ENCODE data around the gene ATP1A2.

DNA sequence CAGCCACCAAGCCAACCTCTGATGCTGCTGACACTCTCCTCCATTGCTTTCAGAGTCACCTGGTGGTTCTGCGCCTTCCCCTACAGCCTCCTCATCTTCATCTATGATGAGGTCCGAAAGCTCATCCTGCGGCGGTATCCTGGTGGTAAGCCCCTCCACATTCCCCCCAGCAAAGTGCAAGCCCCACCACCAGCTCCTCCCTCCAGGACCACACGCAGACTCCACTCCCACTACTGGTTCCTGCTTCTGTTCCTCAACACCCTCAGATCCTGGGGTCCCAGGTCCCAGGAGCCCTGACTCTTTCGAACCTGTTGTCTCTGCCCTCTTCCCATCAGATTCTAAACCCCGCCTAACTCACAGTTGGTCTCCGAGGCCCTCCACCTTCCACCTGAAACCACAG lies 24.3 kb downstream of the ATP1A2 start:
- TF ChIP-seq, protein P1, sequence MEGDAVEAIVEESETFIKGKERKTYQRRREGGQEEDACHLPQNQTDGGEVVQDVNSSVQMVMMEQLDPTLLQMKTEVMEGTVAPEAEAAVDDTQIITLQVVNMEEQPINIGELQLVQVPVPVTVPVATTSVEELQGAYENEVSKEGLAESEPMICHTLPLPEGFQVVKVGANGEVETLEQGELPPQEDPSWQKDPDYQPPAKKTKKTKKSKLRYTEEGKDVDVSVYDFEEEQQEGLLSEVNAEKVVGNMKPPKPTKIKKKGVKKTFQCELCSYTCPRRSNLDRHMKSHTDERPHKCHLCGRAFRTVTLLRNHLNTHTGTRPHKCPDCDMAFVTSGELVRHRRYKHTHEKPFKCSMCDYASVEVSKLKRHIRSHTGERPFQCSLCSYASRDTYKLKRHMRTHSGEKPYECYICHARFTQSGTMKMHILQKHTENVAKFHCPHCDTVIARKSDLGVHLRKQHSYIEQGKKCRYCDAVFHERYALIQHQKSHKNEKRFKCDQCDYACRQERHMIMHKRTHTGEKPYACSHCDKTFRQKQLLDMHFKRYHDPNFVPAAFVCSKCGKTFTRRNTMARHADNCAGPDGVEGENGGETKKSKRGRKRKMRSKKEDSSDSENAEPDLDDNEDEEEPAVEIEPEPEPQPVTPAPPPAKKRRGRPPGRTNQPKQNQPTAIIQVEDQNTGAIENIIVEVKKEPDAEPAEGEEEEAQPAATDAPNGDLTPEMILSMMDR (IDR thresholded peaks at IDR 0.05) = no peak
- no peak for TF ChIP-seq TCF7L2 (IDR thresholded peaks at IDR 0.05; ENCODE audit: low read depth, low read length)
- TF ChIP-seq, protein P2, sequence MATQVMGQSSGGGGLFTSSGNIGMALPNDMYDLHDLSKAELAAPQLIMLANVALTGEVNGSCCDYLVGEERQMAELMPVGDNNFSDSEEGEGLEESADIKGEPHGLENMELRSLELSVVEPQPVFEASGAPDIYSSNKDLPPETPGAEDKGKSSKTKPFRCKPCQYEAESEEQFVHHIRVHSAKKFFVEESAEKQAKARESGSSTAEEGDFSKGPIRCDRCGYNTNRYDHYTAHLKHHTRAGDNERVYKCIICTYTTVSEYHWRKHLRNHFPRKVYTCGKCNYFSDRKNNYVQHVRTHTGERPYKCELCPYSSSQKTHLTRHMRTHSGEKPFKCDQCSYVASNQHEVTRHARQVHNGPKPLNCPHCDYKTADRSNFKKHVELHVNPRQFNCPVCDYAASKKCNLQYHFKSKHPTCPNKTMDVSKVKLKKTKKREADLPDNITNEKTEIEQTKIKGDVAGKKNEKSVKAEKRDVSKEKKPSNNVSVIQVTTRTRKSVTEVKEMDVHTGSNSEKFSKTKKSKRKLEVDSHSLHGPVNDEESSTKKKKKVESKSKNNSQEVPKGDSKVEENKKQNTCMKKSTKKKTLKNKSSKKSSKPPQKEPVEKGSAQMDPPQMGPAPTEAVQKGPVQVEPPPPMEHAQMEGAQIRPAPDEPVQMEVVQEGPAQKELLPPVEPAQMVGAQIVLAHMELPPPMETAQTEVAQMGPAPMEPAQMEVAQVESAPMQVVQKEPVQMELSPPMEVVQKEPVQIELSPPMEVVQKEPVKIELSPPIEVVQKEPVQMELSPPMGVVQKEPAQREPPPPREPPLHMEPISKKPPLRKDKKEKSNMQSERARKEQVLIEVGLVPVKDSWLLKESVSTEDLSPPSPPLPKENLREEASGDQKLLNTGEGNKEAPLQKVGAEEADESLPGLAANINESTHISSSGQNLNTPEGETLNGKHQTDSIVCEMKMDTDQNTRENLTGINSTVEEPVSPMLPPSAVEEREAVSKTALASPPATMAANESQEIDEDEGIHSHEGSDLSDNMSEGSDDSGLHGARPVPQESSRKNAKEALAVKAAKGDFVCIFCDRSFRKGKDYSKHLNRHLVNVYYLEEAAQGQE (IDR thresholded peaks at IDR 0.05; ENCODE audit: insufficient read depth in 1 of 2, low read depth in 2 of 2, low read length in 1 of 2) = no peak
- TF ChIP-seq SIN3A (IDR thresholded peaks at IDR 0.05; ENCODE audit: borderline replicate concordance, insufficient read depth, low read depth, low read length) = no peak
- no peak for TF ChIP-seq POLR2AphosphoS5 (IDR thresholded peaks at IDR 0.05; ENCODE audit: low read depth, low read length)

All from Panc1 (cell line).